GM21381 (cell line): ENCODE results near the gene RPL41.
A peak's percentile ranks its signal among the peaks of the same experiment; 100 is the strongest.
"Not testable (repeated sequence)": the region's sequence is repeated elsewhere in the genome, so short reads cannot be mapped to it uniquely, and the experiment has no call there.

Experiments
- ATAC-seq: cut with Tn5 transposase; IDR thresholded peaks from one replicate; pipeline ENCODE4 v1.9.1; 2021; ENCODE audit warnings: mild to moderate bottlenecking, moderate library complexity; ENCODE audit not compliant: unreplicated experiment

RPL41 gene

GRCh38 chr12:56153678-56154065 lies 37.2 kb downstream of the RPL41 start:
- ATAC-seq: no peak

DNA sequence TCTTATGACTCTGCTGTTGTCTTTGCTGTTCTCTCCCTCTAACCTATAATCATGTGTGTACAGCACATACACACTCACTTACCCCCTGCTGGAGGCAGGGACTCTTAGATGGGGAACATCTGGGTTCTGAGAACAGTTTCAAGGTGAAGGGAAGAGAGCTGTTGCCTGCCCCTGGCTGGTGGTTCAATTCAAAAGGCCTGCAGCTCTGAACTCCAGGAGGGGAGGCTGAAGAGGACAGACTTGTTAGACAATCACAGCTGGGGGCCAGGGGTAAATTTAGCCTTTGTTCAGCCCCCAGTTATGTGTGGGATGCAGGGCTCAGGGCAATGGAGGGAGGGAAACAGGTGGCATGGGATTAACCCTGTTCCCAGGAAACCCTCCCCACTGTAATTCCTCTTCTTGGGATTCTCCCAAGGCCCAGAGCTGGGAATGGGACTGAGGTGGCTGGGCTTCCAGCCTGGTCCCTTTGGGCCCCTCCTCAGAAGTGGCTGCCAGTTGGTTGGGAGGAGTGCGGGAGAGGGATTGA lies 37.9 kb downstream of the RPL41 start:
- no peak for ATAC-seq

DNA sequence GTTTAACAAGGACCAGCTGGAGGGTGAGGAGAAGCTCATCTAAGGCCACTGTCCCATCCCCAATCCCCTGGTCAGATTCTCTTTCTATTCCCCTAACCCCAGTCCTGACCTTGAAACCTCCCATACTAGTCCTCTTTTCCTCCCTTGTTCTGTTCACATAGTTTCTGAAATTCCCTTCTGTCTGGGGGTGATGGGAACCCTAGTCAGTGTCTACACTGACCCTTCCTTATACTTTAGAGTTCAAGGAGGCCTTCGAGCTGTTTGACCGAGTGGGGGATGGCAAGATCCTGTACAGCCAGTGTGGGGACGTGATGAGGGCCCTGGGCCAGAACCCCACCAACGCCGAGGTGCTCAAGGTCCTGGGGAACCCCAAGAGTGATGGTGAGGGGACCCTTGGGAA lies 38.4 kb downstream of the RPL41 start:
- ATAC-seq: no peak

GRCh38 chr12:56155256-56155845 lies 38.9 kb downstream of the RPL41 start:
- ATAC-seq: no peak

GRCh38 chr12:56156464-56157200 lies 40.2 kb downstream of the RPL41 start:
- ATAC-seq: not testable (repeated sequence)

DNA sequence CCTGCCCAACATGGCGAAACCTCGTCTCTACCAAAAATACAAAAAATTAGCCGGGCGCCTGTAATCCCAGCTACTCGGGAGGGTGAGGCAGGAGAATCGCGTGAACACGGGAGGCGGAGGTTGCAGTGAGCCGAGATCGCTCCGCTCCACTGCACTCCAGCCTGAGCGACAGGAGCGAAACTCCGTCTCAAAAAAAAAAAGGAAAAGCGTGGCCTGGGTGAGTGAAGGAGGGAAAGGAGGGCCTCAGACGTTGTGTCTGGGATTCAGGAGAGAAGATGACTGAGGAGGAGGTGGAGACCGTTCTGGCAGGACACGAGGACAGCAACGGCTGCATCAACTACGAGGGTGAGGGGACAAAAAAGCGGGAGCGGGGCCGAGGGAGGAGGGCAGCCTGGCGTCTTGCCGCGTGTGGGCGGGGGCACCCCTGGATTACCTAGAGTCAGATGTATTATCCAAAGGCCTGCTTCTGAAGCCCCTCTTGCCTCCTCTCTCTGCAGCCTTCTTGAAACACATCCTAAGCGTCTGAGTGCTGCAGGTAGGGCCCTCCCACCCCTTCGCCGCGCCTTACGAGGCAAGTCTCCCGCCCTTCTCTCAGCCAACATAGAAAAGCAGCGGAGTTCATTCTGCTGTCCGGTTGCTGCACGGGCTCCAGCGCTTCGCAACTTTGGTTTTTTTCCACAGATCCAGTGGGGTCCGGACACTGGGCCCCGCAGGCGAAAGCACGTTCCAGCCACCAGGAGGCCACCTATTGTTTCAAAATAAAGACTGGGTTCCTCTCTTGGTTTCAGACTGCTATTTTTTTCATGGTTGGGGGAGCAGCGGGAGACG lies 41.0 kb downstream of the RPL41 start:
- peak; percentile 32 for ATAC-seq

GRCh38 chr12:56158029-56158925 lies 41.8 kb downstream of the RPL41 start, which contains the start of gene MYL6:
MYL6 (plus strand) TSS chr12:56158359; CDS start chr12:56158402, 43 bp downstream.
- ATAC-seq: peak; percentile 72

DNA sequence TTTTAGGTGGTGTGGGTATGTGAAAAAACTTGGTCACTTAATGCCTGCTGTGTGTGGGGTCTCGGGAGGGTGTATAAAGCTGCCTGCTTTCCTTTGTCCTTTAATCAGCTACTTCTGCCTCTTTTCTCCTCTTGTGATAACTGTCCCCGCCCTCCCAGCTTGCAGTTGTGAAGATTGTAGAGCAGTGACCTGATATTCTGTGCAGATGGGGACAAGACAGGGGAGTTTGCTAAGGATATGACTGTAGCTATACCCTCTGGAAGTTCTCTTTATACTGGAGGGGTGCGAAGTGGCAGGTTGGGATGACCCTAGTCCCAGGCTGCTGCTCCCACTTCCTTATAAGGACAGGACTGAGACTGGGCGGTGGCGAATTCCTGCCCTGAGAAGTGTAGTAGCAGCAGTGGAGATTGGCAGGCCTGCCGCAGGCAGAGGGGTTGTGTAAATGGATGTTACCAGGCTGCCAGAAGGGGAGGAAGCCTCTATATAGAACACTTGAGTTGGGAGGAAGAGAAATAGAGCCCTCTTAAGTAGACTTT lies 42.6 kb downstream of the RPL41 start:
- no peak for ATAC-seq

DNA sequence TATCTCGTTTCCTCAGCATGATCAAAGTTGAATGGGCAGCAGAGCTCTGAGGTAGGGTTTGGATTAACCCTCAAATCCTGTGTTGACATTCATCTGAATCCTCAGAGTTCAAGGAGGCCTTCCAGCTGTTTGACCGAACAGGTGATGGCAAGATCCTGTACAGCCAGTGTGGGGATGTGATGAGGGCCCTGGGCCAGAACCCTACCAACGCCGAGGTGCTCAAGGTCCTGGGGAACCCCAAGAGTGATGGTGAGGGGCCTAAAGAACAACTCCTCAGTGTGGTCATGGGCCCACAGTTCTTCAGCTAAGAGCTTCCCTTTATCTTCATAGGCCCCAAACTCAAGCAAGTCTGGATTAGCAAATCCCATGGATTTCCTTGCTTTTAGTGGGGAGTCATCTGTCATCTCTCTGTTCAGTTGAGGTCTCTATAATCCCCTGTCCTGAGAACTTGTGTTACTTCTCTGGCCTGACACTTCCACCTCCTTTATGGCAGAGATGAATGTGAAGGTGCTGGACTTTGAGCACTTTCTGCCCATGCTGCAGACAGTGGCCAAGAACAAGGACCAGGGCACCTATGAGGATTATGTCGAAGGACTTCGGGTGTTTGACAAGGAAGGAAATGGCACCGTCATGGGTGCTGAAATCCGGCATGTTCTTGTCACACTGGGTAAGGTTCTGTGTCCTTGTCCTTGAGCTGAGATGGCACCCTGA lies 43.2 kb downstream of the RPL41 start:
- ATAC-seq: no peak

- no peak for ATAC-seq
Measured at GRCh38 chr12:56160193-56160763, 43.8 kb downstream of the RPL41 start.

GRCh38 chr12:56160894-56161689 lies 44.7 kb downstream of the RPL41 start:
- no peak for ATAC-seq

GRCh38 chr12:56161690-56162351 lies 45.4 kb downstream of the RPL41 start:
- no peak for ATAC-seq

GRCh38 chr12:56162468-56163290 lies 46.2 kb downstream of the RPL41 start:
- ATAC-seq: no peak

- ATAC-seq: no peak
Measured at GRCh38 chr12:56163533-56164344, 47.3 kb downstream of the RPL41 start.

DNA sequence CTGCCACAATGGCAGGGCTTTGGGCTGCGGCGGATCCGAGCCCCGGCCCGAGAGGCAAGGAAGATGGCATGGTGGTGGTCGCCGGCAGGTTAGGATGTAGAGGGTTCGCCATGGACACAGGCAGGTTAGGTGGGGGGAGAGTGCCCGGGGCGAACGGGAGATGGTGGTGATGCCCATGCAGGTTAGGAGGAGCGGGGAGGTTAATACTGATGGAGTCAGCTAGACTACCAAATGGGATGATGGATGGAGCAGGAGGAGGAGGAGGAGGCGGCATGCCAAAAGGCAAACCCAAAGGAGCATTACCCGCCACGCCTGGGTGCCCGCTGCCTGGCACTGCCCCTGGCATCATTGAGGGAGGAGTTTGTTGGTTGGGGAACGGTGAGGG lies 47.9 kb downstream of the RPL41 start:
- no peak for ATAC-seq

GRCh38 chr12:56165369-56165768 lies 48.9 kb downstream of the RPL41 start:
- no peak for ATAC-seq
